ENCODE data around the gene NPAS3.

- TF ChIP-seq POLR2A (IDR thresholded peaks at IDR 0.05), result no peak
- TF ChIP-seq, protein P1, sequence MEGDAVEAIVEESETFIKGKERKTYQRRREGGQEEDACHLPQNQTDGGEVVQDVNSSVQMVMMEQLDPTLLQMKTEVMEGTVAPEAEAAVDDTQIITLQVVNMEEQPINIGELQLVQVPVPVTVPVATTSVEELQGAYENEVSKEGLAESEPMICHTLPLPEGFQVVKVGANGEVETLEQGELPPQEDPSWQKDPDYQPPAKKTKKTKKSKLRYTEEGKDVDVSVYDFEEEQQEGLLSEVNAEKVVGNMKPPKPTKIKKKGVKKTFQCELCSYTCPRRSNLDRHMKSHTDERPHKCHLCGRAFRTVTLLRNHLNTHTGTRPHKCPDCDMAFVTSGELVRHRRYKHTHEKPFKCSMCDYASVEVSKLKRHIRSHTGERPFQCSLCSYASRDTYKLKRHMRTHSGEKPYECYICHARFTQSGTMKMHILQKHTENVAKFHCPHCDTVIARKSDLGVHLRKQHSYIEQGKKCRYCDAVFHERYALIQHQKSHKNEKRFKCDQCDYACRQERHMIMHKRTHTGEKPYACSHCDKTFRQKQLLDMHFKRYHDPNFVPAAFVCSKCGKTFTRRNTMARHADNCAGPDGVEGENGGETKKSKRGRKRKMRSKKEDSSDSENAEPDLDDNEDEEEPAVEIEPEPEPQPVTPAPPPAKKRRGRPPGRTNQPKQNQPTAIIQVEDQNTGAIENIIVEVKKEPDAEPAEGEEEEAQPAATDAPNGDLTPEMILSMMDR (IDR thresholded peaks at IDR 0.05 in 8 of 11, conservative IDR thresholded peaks at IDR 0.05 in 3 of 11), result no peak
Observed at GRCh38 chr14:33273978-33274377, 335.3 kb downstream of the NPAS3 start.
